Activated T-cell treated with anti-CD3 and anti-CD28 coated beads for 4 hours (primary cell): ENCODE measurements around the gene ARL10.

Source experiments
- DNase-seq: peaks from one replicate; pipeline ENCODE4 v3.0.0-alpha.2; 2020

Gene ARL10

GRCh38 chr5:176362233-176362490 is 3.1 kb upstream of the ARL10 start:
- no peak for DNase-seq

- DNase-seq, result no peak
These were observed 429 bp upstream of the ARL10 start for GRCh38 chr5:176364765-176365350.

- no peak for DNase-seq
These were observed 1.1 kb downstream of the ARL10 start for GRCh38 chr5:176366232-176366894.

- DNase-seq, result no peak
These were observed 3.4 kb downstream of the ARL10 start for GRCh38 chr5:176368726-176369125.

GRCh38 chr5:176369934-176370711 is 4.8 kb downstream of the ARL10 start:
- DNase-seq, result no peak

- DNase-seq, result no peak
These were observed 6.6 kb downstream of the ARL10 start for GRCh38 chr5:176371621-176372539.

- DNase-seq, result no peak
These were observed 8.0 kb downstream of the ARL10 start for GRCh38 chr5:176373100-176373818.

GRCh38 chr5:176379881-176380280 is 14.6 kb downstream of the ARL10 start:
- no peak for DNase-seq

- DNase-seq, result no peak
These were observed 16.1 kb downstream of the ARL10 start for GRCh38 chr5:176381423-176381822.

- no peak for DNase-seq
These were observed 16.7 kb downstream of the ARL10 start for GRCh38 chr5:176381979-176382378.

GRCh38 chr5:176382721-176383120 is 17.4 kb downstream of the ARL10 start:
- no peak for DNase-seq

GRCh38 chr5:176383248-176383905 is 18.1 kb downstream of the ARL10 start:
- no peak for DNase-seq

- no peak for DNase-seq
These were observed 18.7 kb downstream of the ARL10 start for GRCh38 chr5:176383961-176384360.

- DNase-seq, result no peak
These were observed 19.2 kb downstream of the ARL10 start for GRCh38 chr5:176384366-176384930.

- DNase-seq, result no peak
These were observed 19.7 kb downstream of the ARL10 start for GRCh38 chr5:176384991-176385390.

- DNase-seq, result no peak
These were observed 21.2 kb downstream of the ARL10 start for GRCh38 chr5:176386491-176386890.

- no peak for DNase-seq
These were observed 22.2 kb downstream of the ARL10 start for GRCh38 chr5:176387384-176387925.

- DNase-seq, result no peak
These were observed 22.7 kb downstream of the ARL10 start for GRCh38 chr5:176388003-176388443.

GRCh38 chr5:176388444-176389134 is 23.3 kb downstream of the ARL10 start, which contains the start of the genes HIGD2A and NOP16:
Gene HIGD2A, plus strand, starts transcription at chr5:176388751. Its CDS starts 69 bp downstream, at chr5:176388820.
Gene NOP16, minus strand, starts transcription at chr5:176388598. Its CDS starts 59 bp downstream, at chr5:176388539.
- DNase-seq, result peak; percentile 99
